ENCODE measurements around the gene BIRC6. TPM values are rescaled to one million over a fixed set of nuclear protein-coding genes. Genes with fewer than 3 reads are reported as not detected.

BIRC6 gene
- polyA plus RNA-seq, 1 donor = 49.5 TPM

DNA sequence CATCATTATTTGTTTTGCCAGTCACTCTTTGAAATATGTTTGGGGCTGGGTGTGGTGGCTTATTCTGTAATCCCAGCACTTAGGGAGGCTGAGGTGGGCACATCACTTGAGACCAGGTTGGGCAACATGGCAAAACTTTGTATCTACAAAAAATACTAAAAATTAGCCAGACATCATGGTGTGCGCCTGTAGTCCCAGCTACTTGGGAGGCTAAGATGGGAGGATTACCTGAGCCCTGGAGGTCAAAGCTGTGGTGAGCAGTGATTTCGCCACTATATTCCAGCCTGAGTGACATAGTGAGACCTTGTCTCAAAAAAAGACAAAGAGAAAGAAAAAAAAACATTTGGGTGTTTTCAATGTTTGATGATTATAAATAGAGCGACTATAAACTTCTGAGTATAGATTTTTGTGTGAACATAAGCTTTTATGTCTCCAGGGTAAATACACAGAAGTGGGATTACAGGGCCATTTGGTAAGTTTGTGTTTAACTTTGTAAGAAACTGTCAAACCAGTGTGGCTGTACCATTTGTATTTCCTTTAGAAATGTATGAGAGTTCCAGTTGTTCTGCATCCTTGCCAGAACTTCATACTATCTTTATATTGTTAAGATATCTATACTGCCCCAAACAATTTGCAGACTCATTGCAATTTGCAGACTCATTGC is 15.8 kb downstream of the BIRC6 start:
- no peak for DNase-seq

DNA sequence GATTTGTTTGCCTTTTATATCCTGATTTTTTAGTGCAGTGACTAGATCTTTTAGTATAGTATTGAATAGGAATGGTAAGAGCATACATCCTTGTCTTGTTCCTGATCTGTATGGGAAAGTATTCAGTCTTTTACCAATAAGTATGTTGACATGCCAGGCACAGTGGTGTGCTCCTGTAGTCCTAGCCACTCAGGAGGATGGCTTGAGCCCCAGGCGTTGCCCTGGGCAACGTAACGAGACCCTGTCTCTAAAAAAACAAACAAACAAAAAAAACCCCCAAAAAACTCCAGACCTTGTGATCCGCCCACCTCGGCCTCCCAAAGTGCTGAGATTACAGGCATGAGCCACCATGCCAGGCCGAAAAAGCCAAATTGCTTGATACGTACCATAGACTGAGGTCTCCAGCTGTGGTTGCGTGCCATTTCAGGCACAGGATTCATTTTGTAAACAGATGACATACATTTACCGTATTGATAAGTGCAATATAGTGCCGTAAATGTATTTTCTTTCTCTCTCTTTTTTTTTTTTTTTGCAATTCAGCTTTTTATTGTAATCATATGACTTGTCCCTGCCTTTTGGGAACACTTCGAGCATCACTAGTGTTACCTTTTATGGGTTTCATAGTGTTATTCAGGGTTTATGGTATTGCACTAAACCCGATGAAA is 18.5 kb downstream of the BIRC6 start:
- no peak for DNase-seq

DNA sequence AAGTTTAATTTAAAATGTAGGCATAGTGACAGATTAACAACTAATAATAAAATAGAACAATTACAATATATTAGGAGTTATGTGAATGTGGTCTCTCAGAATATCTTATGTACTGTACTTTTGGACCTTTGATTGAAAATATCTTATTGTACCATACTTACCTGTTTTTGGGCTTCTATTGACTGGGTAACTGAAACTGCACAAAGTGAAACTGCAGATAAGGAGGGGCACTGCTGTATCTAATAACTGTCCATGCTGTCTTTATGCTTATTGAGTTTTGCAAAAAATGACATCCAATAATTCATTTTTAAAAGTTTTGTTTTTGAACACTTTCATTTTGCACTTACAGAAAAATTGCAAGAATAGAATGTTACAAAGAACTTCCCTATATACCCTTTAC is 19.9 kb downstream of the BIRC6 start:
- DNase-seq = no peak

DNA sequence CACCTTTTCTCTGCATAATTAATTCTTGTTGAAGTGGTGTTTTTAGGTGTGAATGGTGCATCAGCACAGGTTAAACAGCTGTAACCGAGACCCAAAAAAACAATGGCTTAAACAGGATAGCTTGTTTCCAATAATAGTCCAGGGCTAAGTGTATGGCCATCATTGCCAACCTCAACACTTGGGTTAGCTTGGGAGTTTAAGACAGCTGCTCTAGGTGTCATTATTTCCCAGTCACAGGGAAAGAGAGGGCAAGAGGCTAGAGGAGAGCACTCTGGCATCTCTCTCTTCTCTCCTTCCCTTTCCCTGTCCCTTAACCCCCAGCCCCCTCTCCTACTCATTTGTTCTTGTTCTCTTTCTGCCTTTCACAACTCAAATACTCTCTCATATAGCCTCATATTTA is 21.1 kb downstream of the BIRC6 start:
- no peak for DNase-seq

DNA sequence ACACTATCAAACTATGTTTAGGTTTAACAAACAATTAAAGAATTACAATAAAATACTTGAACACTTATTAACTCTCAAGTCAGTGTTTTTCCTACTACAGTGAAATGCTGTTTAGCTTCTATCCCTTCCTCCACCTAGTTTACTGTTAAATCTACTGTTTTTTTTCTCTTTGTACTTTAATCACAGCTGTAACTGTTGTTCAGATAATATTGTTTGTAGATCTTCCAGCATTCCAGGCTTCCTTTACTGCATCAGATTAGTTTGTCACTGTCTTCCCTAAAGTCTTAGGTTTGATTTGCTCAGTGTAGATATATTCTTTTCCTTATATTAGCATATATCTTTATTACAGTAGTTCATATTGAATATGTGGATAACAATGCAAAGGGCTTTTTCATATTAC is 22.5 kb downstream of the BIRC6 start:
- no peak for DNase-seq

DNA sequence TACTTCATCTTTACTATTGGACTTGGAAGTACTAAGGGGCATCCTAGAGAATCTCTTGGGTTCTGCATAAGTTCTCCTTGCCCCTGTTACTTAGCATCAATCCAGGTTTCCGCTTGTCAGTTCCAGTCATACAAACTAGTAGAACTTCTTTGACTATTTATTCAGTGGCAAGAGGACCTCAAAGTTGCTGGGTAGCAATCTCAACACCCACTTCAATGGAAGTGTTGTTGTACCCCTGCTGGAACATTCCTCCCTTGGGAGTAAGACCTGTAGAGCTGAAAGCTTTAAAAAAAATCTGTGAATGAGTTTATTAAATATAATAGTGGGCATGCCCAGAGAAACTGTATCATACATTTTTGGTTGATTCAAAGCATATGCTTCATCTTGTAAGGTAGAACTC is 27.0 kb downstream of the BIRC6 start:
- DNase-seq = no peak

DNA sequence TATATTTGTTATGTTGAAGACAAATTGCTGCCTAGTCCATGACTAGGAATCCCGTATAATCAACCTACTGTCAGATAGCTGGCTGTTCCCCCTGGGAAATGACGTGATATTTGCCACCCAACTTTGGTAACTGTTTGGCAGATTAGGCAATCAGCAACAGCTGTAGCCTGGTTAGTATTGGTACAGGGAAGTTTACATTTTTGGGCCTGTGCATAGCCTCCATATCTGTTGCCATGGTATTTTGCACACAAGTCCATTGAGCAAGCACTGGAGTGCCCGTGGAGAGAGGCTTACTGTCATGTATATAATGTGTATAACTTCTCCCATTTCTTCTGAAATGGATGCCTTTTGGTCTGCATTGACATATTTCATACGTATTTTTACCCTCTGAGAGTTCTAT is 27.7 kb downstream of the BIRC6 start:
- no peak for DNase-seq

DNA sequence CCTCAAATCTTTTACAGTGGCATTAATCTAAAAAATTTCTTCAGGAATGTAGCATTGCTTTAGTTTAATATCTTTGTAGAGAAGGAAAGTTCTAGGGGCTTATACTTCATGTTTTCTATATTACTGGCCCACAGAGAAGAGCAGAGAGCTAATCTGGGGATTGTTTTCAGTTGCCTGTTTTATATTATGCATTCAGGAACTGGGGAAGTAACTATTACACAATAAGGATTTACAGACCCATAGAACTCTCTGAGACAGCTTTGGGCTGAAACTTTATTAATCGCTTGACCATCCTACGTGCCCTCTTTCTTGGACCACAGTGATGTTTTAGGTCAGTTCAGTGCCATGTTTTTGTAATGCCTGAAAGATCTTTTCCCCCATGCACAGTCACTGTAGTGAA is 29.9 kb downstream of the BIRC6 start:
- DNase-seq = no peak

DNA sequence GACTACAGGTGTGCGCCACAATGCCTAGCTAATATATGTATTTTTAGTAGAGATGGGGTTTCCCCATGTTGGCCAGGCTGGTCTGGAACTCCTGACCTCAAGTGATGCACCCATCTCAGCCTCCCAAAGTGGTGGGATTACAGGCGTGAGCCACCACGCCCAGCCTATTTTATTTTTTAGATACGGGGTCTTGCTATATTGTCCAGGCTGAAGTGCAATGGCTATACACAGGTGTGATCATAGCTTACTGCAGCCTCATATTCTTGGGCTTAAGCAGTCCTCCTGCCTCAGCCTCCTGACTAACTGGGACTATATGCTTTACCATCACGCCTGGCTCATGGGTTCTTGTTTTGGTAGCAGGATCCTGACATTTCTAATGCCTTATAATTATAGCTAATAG is 42.4 kb downstream of the BIRC6 start:
- DNase-seq = no peak

DNA sequence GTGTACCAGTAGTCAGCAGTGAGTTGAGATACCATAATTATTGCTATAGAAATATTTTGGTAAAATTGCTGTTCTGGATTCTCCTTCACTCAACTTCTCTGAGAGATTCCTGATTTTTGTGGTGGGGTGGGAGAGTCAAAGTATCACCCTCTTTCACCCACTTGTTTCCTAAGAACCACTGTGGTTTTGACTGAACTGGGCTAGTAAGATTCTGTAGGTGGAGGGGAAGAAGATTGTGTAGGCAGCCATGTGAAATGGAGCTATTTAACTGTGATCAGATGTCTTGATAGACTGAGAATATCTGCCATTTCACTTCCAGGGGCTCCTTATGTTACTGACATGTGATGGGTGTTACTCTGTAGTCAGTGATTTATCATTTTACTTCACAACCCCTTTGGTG is 45.3 kb downstream of the BIRC6 start:
- DNase-seq = no peak

DNA sequence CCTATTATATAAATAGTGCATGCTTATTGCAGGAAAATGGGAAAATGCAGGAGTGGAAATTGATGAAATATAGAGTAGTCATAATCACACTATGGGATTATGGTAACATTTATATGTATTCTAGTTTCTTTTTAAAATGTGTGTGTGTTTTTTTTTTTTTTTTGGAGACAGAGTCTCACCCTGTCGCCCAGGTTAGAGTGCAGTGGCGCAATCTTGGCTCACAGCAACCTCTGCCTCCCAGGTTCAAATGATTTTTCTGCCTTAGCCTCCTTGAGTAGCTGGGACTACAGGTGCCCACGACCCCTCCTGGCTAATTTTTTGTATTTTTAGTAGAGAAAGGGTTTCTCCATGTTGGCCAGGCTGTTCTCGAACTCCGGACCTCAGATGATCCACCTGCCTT is 47.0 kb downstream of the BIRC6 start:
- no peak for DNase-seq

DNA sequence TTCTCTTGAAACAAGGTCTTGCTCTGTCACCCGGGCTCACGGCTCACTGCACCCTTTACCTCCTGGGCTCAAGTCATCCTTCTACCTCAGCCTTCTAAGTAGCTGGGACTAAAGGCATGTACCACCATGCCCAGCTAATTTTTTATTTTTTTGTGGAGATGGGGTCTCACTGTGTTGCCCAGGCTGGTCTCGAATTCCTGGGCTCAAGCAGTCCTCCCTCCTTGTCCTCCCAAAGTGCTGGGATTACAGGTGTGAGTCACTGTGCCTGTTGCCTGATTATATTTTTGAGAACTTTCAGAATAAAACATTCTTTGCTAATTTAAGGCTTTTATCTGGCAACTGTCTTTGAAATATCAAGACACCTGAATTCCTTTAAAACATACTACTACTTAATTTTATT is 47.9 kb downstream of the BIRC6 start:
- DNase-seq = no peak

DNA sequence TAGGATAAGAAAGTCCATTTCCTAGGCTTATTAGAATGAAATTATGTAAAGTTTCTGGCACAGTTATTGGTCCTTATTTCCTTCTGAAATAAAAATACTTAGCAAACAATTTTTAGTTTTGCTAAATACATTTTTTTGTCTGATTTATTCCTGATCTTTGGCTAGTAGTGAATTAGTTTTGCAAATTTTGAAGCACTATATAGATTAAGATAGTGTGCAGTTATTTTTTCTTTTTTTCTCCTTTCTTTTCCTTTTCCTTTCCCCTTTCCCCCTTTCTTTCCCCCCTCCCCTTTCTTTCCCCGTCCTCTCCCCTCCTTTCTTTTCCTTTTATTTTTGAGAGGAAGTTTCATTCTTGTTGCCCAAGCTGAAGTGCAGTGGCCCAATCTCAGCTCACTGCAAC is 59.7 kb downstream of the BIRC6 start:
- no peak for DNase-seq

DNA sequence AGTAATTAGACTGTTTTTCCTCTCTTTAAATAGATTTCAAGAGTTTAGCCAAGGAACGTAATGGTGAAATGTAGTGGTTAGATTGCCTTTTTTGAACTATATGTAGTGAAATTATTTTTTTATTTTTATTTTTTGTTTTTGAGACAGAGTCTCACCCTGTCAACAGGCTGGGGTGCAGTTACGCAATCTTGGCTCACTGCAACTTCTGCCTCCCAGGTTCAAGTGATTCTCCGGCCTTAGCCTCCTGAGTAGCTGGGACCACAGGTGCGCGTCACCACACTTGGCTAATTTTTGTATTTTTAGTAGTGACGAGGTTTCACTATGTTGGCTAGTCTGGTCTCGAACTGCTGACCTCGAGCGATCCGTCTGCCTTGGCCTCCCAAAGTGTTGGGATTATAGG is 60.8 kb downstream of the BIRC6 start:
- no peak for DNase-seq

DNA sequence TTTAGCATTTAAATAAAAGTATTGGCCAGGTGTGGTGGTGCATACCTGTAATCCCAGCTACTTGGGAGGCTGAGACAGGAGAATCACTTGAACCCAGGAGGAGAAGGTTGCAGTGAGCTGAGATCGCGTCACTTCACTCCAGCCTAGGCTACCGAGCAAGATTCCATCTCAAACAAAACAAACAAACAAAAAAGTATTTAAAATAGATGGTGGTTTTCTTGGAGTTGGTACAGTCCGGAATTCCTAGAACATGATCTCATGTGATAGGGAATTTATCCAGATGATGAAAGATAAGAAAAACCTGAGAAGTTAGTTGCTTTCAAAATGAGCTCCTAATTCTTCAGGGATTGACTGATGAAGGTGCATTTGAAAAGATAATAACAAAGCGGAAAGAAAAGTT is 62.0 kb downstream of the BIRC6 start:
- no peak for DNase-seq

DNA sequence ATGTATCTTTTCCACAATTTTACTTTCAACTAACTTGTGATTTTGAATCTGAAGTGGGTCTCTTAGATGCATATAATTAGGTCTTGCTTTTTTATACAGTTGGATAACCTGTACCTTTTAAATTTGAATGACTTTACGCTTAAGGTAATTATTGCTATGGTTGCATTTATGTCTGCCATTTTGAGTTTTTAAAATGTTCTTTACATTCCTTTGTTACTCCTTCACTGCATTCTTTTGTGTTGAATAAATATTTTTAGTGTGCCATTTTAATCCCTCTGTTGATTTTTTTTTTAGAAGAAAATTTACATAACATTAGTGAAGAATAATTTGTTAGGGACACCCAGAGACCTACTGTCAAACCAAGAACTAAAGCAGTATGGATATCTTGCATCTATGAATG is 65.3 kb downstream of the BIRC6 start:
- no peak for DNase-seq

DNA sequence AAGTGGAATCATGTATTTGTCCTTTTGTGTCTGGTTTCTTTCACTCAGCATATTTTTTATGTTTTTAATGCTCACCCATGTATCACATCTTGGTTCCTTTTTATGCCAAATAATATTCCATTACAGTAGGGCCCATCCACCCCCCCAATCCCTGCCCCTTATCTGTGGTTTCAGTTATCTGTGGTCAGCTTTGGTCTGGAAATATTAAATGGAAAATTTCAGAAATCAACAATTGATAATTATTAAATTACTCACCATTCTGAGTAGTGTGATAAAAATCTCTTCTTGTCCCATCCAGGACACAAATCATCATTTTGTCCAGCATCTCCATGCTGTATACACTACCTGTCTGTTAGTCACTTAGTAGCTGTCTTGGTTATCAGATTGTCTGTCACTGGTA is 66.7 kb downstream of the BIRC6 start:
- DNase-seq = no peak

DNA sequence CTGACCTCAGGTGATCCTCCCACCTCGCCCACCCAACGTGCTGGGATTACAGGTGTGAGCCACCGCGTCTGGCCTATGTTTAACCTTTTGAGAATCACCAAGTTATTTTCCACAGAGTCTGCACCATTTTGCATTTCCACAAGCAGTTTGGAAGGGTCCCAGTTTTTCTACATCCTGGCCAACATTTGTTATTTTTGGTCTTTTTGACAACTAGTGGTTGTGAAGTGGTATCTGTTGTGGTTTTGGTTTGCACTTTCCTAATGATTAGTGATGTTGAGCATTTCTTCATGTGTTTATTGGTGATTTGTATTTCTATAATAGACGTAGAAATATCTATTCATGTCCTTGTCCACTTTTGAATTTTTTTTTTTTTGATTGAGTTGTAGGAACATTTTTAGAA is 67.9 kb downstream of the BIRC6 start:
- no peak for DNase-seq

DNA sequence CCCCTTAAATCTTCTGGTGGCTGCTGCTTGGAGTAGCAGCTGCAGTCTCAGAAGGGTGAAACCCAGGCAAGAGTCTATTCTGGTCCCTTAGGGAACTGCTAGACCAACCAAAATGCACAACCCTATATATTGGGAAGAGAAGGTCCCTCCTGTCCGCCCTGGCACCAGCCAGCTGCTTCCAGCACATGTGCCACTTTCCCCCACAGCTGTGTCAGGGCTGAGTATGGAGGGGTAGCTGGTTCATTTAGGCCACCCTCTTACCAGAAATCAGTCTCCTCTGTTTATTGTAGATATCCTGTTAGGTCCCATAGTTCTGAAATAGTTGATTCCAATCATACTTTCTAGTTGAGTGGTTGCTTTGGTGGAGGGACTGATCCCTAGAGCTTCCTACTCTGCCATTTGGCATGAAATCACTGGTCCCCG is 68.9 kb downstream of the BIRC6 start:
- no peak for DNase-seq

DNA sequence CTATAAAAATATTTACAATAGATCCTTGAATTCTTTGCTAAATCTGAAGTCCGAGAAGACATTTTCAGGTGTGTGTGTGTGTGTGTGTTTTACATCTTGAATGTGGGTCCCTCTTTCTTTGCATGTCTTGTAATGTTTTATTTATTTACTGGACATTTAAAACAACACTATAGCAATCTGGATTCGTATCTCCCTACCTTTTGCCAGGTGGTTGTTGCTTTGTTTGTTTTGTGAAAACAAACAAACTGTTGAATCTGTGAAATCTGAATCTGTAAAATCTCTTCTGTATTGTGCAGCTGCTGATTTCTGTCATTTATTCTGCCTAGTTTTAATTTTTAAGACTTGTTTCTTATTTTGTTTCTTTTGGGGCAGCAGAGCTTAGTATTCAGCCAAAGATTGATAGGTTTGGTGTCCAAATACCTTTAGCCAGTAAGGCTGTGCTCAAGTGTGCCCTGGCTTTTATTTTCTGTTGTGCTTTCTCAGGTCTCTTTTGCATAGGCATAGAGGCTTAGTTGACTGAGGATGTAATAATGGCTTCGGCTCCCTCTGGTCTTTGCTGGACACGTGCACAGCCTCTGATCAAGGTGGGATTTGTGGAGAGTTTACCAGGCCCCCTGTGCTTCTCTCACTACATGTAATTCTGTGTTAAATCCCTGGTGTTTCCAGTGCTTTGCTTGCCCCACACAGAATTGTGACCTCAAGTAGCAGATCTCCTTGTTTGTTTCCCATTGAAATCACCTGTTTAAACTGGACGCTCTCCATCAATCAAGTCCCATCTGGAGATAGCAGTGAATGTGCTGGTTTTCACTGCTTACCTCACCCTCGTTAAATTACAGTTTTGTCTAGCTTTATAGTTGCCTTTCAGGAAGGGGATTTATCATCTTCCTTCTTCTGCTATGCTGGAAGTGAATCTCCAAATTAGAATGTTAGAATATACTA is 71.1 kb downstream of the BIRC6 start:
- no peak for DNase-seq

DNA sequence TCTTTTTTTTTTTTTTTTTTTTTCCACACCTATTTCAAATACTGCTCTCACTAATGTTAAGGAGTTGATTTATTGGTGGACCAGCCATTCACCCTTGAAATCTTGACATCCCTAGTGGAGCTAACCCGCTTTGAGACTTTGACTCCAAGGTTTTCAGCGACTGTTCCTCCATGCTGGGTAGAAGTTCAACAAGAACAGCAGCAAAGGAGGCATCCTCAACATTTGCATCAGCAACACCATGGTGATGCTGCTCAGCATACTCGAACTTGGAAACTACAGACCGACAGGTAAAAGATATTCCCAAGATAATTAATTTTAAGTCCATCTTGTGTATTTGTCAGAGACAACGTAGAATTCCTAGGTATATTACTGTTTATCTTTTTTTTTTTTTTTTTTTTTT is 74.0 kb downstream of the BIRC6 start:
- DNase-seq = no peak

DNA sequence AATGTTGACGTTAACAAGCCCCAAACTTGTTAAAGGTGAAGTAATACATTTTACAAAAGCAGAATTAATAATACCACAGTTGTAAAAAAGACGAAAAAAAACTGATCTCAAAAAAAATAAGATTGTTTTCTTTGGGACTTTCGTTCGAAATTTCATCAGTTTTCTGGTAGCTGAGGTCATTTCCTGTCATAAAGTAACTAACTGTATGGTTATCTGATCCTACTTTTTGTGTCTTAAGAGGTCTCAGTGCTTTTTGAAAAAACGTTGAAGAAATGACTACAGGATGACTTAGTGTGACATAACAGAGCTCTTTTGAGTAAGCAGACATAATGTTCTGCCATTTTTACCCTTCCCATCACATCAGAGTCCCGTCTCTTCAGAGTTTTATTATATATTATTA is 79.3 kb downstream of the BIRC6 start:
- no peak for DNase-seq

DNA sequence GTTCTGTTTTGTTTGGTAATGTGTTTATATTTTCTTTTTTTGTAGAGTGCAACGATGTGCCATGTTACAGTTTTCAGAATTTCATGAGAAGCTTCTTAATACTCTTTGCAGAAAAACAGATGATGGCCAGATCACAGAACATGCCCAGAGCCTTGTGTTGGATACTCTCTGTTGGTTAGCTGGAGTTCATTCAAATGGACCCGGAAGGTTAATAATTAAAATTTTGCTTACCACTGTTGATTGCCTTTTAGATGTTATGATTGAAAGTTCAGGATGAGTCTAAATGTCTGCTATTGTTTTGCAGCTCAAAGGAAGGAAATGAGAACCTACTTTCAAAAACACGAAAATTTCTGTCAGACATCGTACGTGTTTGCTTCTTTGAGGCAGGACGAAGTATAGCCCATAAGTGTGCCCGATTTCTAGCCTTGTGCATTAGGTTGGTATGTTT is 85.2 kb downstream of the BIRC6 start:
- DNase-seq = no peak

DNA sequence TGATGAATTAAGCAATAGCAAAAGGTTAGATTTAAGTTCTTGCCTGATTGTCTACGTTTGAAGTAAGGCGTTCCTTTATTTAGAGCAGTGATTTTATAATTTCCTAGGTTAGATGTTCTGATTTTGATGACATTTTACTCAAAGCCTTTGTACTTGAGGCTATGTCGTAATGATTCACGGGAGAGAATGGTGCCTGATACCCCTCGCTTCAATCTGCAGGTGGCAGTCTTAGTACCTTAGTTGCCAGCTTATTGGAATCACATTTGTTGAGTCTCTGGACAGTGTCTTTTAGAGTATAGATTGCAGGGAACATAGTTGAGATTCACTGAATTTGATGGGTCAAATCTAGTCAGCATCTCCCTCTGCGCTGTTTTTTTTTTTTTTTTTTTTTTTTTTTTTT is 89.5 kb downstream of the BIRC6 start:
- DNase-seq = no peak
